ENCODE results near the gene PLXNC1.

The PLXNC1 gene

DNA sequence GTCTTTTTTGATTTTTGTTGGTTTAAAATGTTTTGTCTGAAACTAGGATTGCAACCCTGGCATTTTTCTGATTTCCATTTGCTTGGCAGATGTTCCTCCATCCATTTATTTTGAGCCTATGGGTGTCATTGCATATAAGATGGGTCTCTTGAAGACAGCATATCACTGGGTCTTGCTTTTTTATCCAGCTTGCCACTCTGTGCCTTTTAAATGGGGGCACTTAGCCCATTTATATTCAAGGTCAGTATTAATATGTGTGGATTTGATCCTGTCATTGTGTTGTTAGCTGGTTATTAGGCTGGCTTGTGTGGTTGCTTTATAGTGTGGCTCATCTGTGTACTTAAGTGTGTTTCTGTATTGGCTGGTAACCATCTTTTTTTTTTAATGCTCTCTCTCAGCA lies 171.7 kb downstream of the PLXNC1 start:
- TF ChIP-seq, protein P1, sequence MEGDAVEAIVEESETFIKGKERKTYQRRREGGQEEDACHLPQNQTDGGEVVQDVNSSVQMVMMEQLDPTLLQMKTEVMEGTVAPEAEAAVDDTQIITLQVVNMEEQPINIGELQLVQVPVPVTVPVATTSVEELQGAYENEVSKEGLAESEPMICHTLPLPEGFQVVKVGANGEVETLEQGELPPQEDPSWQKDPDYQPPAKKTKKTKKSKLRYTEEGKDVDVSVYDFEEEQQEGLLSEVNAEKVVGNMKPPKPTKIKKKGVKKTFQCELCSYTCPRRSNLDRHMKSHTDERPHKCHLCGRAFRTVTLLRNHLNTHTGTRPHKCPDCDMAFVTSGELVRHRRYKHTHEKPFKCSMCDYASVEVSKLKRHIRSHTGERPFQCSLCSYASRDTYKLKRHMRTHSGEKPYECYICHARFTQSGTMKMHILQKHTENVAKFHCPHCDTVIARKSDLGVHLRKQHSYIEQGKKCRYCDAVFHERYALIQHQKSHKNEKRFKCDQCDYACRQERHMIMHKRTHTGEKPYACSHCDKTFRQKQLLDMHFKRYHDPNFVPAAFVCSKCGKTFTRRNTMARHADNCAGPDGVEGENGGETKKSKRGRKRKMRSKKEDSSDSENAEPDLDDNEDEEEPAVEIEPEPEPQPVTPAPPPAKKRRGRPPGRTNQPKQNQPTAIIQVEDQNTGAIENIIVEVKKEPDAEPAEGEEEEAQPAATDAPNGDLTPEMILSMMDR (conservative IDR thresholded peaks at IDR 0.05; ENCODE audit: low read length) = no peak
- no peak overlapping the region for H3K4me3 ChIP-seq (ENCODE audit: low read length)
- no peak for DNase-seq (ENCODE audit: low read depth)

DNA sequence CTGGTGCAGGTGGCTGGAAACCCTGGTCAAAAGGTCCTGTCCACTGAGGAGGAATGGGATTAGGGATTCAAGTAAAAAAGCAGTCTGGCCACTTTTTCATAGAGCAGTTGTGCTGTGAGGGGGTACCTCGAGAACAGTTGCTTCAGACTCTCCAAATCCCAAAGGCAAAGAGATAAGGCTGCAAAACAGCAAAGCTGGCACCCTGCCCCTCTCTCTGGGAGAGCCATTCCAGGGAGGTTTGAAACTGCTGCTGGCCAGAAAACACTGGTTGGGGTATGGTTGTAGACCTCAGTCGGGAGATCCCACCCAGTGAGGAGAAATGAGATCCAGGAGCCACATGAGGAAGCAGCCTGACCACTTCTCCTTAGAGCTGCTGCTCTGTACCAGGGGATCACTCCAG lies 174.0 kb downstream of the PLXNC1 start:
- no peak overlapping the region for H3K4me3 ChIP-seq (ENCODE audit: low read length)
- TF ChIP-seq, protein P1 (conservative IDR thresholded peaks at IDR 0.05; ENCODE audit: low read length) = no peak
- DNase-seq (ENCODE audit: low read depth) = no peak

DNA sequence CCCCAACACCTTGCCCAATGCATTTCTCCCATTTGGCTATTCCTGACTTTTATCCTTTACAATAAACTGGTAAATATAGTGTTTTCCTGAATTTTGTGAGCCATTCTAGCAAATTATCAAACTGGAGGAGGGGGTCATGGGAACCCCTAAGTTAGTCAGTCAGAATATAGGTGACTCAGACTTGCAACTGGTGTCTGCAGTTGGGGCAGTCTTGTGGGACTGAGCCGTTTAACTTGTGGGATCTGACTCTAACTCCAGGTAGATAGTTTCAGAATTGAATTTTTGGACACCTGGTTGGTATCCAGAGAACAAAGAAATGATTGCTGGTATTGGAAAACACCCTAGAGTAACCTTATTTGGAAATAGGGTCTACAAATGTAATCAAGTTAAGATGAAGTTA lies 177.9 kb downstream of the PLXNC1 start:
- no peak overlapping the region for H3K4me3 ChIP-seq (ENCODE audit: low read length)
- TF ChIP-seq, protein P1 (conservative IDR thresholded peaks at IDR 0.05; ENCODE audit: low read length) = no peak
- DNase-seq (ENCODE audit: low read depth) = no peak

DNA sequence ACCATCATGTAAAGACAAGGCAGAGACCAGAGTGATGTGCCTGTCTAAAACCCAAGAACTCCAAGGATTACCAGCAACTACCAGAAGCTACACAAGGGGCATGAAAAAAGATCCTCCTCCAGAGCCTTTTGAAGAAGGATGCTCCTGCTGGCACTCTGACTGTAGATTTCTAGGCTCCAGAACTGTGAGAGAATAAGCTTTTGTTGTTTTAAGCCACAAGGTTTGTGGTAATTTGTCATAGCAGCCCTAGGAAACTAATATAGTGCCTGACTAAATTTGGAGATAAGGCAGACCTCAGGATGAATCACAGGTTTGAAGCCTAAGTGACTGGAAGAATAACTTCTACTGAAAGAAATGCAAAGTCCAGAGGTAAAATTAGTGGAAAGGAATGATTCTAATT lies 178.3 kb downstream of the PLXNC1 start:
- H3K4me3 ChIP-seq (ENCODE audit: low read length) = no peak overlapping the region
- DNase-seq (ENCODE audit: low read depth) = peak; percentile 60
- TF ChIP-seq, protein P1 (conservative IDR thresholded peaks at IDR 0.05; ENCODE audit: low read length) = no peak

DNA sequence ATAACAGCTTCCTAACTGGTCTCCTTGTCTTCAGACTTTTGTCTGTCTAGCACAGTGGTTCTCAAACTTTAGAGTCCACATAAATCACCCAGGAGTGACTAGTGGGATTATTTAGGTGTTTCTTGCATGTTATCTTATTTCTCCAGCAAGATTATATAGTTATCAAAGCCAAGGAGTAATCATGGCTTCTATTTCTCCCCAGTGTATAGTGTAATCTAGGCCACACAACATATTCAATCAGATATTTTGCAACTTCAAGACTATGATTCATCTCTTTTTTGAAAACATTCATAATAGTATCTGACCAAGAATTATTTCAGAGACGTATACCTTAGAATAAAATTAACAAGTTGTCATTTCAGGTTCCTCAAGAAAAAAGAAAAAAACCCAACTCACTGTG lies 179.4 kb downstream of the PLXNC1 start:
- no peak overlapping the region for H3K4me3 ChIP-seq (ENCODE audit: low read length)
- DNase-seq (ENCODE audit: low read depth) = no peak
- TF ChIP-seq, protein P1 (conservative IDR thresholded peaks at IDR 0.05; ENCODE audit: low read length) = no peak

DNA sequence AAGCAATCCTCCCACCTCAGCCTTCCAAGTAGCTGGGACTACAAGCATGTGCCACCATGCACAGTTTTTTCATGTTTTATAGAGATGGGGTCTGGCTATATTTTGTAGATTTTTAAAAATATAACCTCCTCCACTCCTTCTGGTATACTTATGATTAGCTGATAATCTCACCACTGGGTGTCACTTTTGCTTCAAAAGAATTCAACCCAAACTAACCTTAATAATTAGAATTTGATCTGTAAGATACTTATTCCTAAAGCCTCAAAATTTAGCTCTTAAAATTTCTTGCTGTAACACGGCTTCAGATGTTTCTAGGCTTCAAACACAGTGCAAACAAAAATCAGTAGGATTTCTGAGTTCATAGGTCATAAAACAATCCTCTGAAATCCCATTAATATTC lies 181.0 kb downstream of the PLXNC1 start:
- no peak for DNase-seq (ENCODE audit: low read depth)
- no peak overlapping the region for H3K4me3 ChIP-seq (ENCODE audit: low read length)
- TF ChIP-seq, protein P1 (conservative IDR thresholded peaks at IDR 0.05; ENCODE audit: low read length) = 0 out of 2 replicates have a peak, but pooled peaks have one; percentile 5

DNA sequence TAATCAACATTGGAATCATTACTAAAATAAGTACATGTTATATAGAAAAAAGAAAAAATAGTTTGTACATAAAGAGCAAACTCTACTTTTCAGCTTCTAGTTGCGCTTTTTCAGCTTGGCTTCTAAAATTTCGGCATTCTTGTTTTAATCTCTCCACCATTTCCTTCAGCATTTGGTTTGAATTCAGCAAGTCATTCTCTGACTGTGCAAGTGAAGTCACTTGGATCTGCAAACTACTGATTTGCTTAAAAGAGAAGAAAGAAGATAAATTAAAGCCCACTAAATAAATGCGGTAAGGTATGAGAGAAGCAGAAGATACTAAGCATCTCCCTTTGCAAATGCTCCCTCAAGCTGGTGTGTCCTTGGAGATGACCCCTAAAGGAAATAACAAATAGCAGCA lies 185.0 kb downstream of the PLXNC1 start:
- H3K4me3 ChIP-seq (ENCODE audit: low read length) = no peak overlapping the region
- TF ChIP-seq, protein P1 (conservative IDR thresholded peaks at IDR 0.05; ENCODE audit: low read length) = no peak

More for the DNA sequence above, 185.0 kb downstream of the PLXNC1 start:
- DNase-seq (ENCODE audit: low read depth) = no peak

Measured in AG10803 (cell line).